K562 (cell line): ENCODE data around the gene MAD1L1. TPM values are rescaled to one million over a fixed set of nuclear protein-coding genes. Genes with fewer than 3 reads are reported as not detected.

Experiments used
- ATAC-seq: fragments of 200-7000 bp; cut with Tn5 transposase; 3 replicates; pipeline ENCODE4 v1.9.1; 2020; ENCODE audit warnings: moderate library complexity
- BruUV-seq: library from RNA; stranded (reverse); fragments of 400-500 nt; replicated peaks from 2 replicates; lab custom pipeline; 2021; lab: Mats Ljungman, UMichigan
- CTCF ChIA-PET: fragments of 300-600 bp; formaldehyde crosslinking; extraction: SDS; loops from one replicate; lab custom pipeline; 2021; ENCODE audit warnings: low intra/inter-chr PET ratio; lab: Yijun Ruan, JAX
- POLR2A ChIA-PET: fragments of 300-600, 350-650 bp; sonication (Branson Sonifier 250); formaldehyde crosslinking; extraction: SDS; loops from one replicate; lab custom pipeline; 2021; ENCODE audit warnings: antibody characterized with exemption, inconsistent platforms; lab: Yijun Ruan, JAX
- DNase-seq, 4 experiments: peaks; one replicate each; pipeline versions ENCODE4 v3.0.0 to v3.0.0-alpha.2; 2011 to 2018; ENCODE audit warnings: low spot score in 3 of 4, mixed read lengths in 3 of 4; ENCODE audit errors: extremely low read depth in 1 of 4
- FAIRE-seq: peaks from 2 replicates; lab custom pipeline; 2011; peaks lifted over from hg19 to GRCh38; lab: Jason Lieb, UNC
- H2AFZ ChIP-seq: 2 replicates; pipeline ENCODE4 v1.6.0; 2011; ENCODE audit warnings: low read depth, low read length, control low read depth, inconsistent platforms
- H3K27ac ChIP-seq: fragments of 200-600 bp; 3 replicates; pipeline ENCODE4 v1.8.0; 2011; ENCODE audit warnings: low read depth, mild to moderate bottlenecking, control low read depth, inconsistent platforms, low read length, moderate library complexity, mixed read lengths; ENCODE audit errors: extremely low read depth
- H3K27me3 ChIP-seq, 2 experiments: fragments of 300-600 bp in 1 of 2; 2 replicates in 1 of 2; 3 replicates in 1 of 2; pipeline versions ENCODE4 v1.6.0 to v1.8.0; 2011; ENCODE audit warnings: inconsistent platforms in 2 of 2, low read length in 2 of 2, mild to moderate bottlenecking in 1 of 2, mixed read lengths in 1 of 2, moderate library complexity in 1 of 2; ENCODE audit not compliant: control insufficient read depth in 2 of 2, insufficient read depth in 2 of 2
- H3K36me3 ChIP-seq: fragments of 300-600 bp; 3 replicates; pipeline ENCODE4 v1.8.0; 2011; ENCODE audit warnings: mild to moderate bottlenecking, low read length, inconsistent platforms; ENCODE audit not compliant: control insufficient read depth, insufficient read depth
- H3K4me1 ChIP-seq, 2 experiments: fragments of 200-600 bp in 1 of 2; replicated peaks in 1 of 2; 2 replicates in 1 of 2; 3 replicates in 1 of 2; pipeline versions ENCODE4 v1.5.1 to v1.8.0; 2011; ENCODE audit warnings: inconsistent platforms in 2 of 2, low read length in 2 of 2, mild to moderate bottlenecking in 1 of 2, mixed read lengths in 1 of 2, moderate library complexity in 1 of 2; ENCODE audit not compliant: control insufficient read depth in 2 of 2, insufficient read depth in 2 of 2
- H3K4me2 ChIP-seq: 2 replicates; pipeline ENCODE4 v1.6.1; 2011; ENCODE audit warnings: low read length, control low read depth, inconsistent platforms, mixed read lengths; ENCODE audit not compliant: insufficient read depth
- H3K4me3 ChIP-seq: fragments of 200-600 bp; sonication (generic), shearing (Covaris generic); 2 replicates; pipeline ENCODE4 v1.5.1; 2016; ENCODE audit warnings: control low read depth, inconsistent platforms
- H3K79me2 ChIP-seq: fragments of 200-600 bp; 3 replicates; pipeline ENCODE4 v1.8.0; 2011; ENCODE audit warnings: low read length, inconsistent platforms; ENCODE audit not compliant: control insufficient read depth, insufficient read depth
- H3K9ac ChIP-seq, 2 experiments: 2 replicates each; pipeline versions ENCODE4 v1.6.0 to v1.6.1; 2011; ENCODE audit warnings: low read depth in 2 of 2, low read length in 2 of 2, control low read depth in 1 of 2, inconsistent platforms in 1 of 2, mild to moderate bottlenecking in 1 of 2, mixed read lengths in 1 of 2; ENCODE audit not compliant: insufficient read depth in 1 of 2
- H3K9me1 ChIP-seq: one replicate; pipeline ENCODE4 v1.6.0; 2011; ENCODE audit warnings: inconsistent platforms, mild to moderate bottlenecking, low read length, moderate library complexity; ENCODE audit not compliant: control insufficient read depth, insufficient read depth
- H3K9me3 ChIP-seq: replicated peaks from 2 replicates; pipeline ENCODE4 v1.5.1; 2011; ENCODE audit warnings: low read depth, low read length, inconsistent platforms; ENCODE audit not compliant: control insufficient read depth, insufficient read depth
- H4K20me1 ChIP-seq: replicated peaks from 2 replicates; pipeline ENCODE4 v1.6.1; 2011; ENCODE audit warnings: low read length, inconsistent platforms, mixed read lengths; ENCODE audit not compliant: control insufficient read depth, insufficient read depth
- CREB1 ChIP-seq, 2 experiments: sonication (generic) in 1 of 2; formaldehyde crosslinking in 1 of 2; IDR thresholded peaks; 2 replicates each; pipeline versions ENCODE4 v1.6.1 to v1.8.0; 2012 to 2022; ENCODE audit warnings: inconsistent platforms in 1 of 2, mild to moderate bottlenecking in 1 of 2, missing genetic modification reagents in 1 of 2, moderate library complexity in 1 of 2
- MTA3 ChIP-seq: fragments of 450-650 bp; formaldehyde crosslinking; IDR thresholded peaks from 2 replicates; pipeline ENCODE4 v1.6.1; 2017; ENCODE audit warnings: mild to moderate bottlenecking, borderline replicate concordance
- SMAD3 ChIP-seq: fragments of 450-650 bp; formaldehyde crosslinking; conservative IDR thresholded peaks from 2 replicates; pipeline ENCODE4 v1.4.0; 2020; ENCODE audit warnings: mild to moderate bottlenecking
- WGBS: fragments of 100-300 bp; shearing (Covaris generic); methylation state at CpG from one replicate; pipeline ENCODE4 v1.1.6; 2016; ENCODE audit warnings: low coverage, mixed read lengths; ENCODE audit not compliant: insufficient coverage; ENCODE audit errors: missing lambda C conversion rate; 5-methylcytosine and 5-hydroxymethylcytosine counted together
- in situ Hi-C: fragments of 300-500 bp; cut with MboI; formaldehyde crosslinking; loops from 4 replicates; pipeline ENCODE4 v1.15.0; 2018; ENCODE audit warnings: inconsistent platforms, mixed read lengths
- intact Hi-C: fragments of 100-400 bp; cut with micrococcal nuclease; formaldehyde crosslinking; loops from 2 replicates; pipeline ENCODE4 v1.14.2; 2022
- polyA plus RNA-seq, 8 experiments: library from polyadenylated mRNA; depleted of rRNA in 4 of 8; stranded (reverse) in 5 of 8; unstranded in 3 of 8; fragments of >200 nt; fragmentation: Nextera tagmentation in 2 of 8; fragmentation: Illumina TruSeq in 1 of 8; extraction: Ambion mirVana in 2 of 8; extraction: Trizol in 1 of 8; gene quantifications; 2 replicates each; pipeline versions ENCODE4 v1.2.1 to v1.2.3, GENCODE V29; 2011 to 2014; ENCODE audit warnings: inconsistent platforms in 1 of 8, missing spikeins in 1 of 8
- total RNA-seq, 7 experiments: library from RNA; depleted of rRNA in 6 of 7; stranded (reverse); fragments of >200 nt in 6 of 7; fragmentation: Illumina TruSeq in 2 of 7; extraction: Trizol in 2 of 7; gene quantifications; 2 replicates each; pipeline versions ENCODE4 v1.2.1 to v1.2.3, GENCODE V29; 2011 to 2021; ENCODE audit warnings: low replicate concordance in 1 of 7

The MAD1L1 gene
- total and polyA plus RNA-seq, 9 of the 15 experiments (the other 6 are each of a cell fraction or from before 2014, with no cell fraction given), result 1.7 to 89.7 (median 18.0) TPM

GRCh38 chr7:2211259-2211880 lies 21.4 kb downstream of the MAD1L1 start:
- Histone ChIP-seq H3K9me1 (no peaks in the 10 kb centered on the region), H3K27me3 (no peaks in the 10 kb centered on the region), H4K20me1 (no peaks in the 10 kb centered on the region; the same call in none of the 2 replicates), H3K36me3 (peaks cover 81% of the 10 kb centered on the region; the same call in 2 of the 3 replicates), H3K27ac (no peak overlapping the region), H3K4me3 (no peak overlapping the region), H3K4me1 (peaks cover 0 to 10% of the 10 kb centered on the region in 2 experiments; a peak in 1 of 5 replicates), H3K4me2 (no peak overlapping the region), H3K9ac (no peak overlapping the region), H3K79me2 (no peaks in the 10 kb centered on the region), H3K9me3 (0 out of 2 replicates have a peak, but pooled peaks cover 2% of the 10 kb centered on the region), H2AFZ (no peak overlapping the region)
- CTCF ChIA-PET, result no interaction called here
- in situ Hi-C loops, result no loop called here
- TF ChIP-seq MTA3 (no peak), CREB1 (IDR thresholded peaks at IDR 0.05) (no peak), CREB1 (CRISPR knock-in tag; IDR thresholded peaks at IDR 0.05) (no peak), SMAD3 (CRISPR knock-in tag) (no peak)
- intact Hi-C loops, result no loop called here
- ATAC-seq, result no peak
- 91% methylated on average over 15 of the region's 15 CpGs for WGBS
- FAIRE-seq, result no peak
- no TSS peak for BruUV-seq
- POLR2A ChIA-PET, result interaction anchor here (0.5 kb wide), 1 partner anchor 143 kb away, joined by 3 read pairs; the partner anchor contains the start of gene EIF3B
- DNase-seq, result no peak
